Brain microvascular endothelial cell (primary cell): ENCODE measurements around the gene KCNT1.

ENCODE experiments used
- DNase-seq: peaks from one replicate; pipeline ENCODE4 v3.0.0-alpha.2; 2020
- H3K27ac ChIP-seq: fragments of 250-450 bp; sonication (Bioruptor Pico); 2 replicates; pipeline ENCODE4 v1.5.1; 2020; ENCODE audit warnings: mild to moderate bottlenecking, moderate library complexity
- H3K27me3 ChIP-seq: fragments of 250-450 bp; sonication (Bioruptor Pico); replicated peaks from 2 replicates; pipeline ENCODE4 v1.5.1; 2020; ENCODE audit warnings: mild to moderate bottlenecking
- H3K36me3 ChIP-seq: fragments of 250-450 bp; sonication (Bioruptor Pico); replicated peaks from 2 replicates; pipeline ENCODE4 v1.5.1; 2020; ENCODE audit warnings: mild to moderate bottlenecking
- H3K4me3 ChIP-seq: 2 replicates; pipeline ENCODE4 v1.5.1; 2011; ENCODE audit warnings: low read depth, mild to moderate bottlenecking, control low read depth, low read length, moderate library complexity
- in situ Hi-C: cut with HindIII; loops from 2 replicates; pipeline ENCODE4 v1.10.0; 2017; ENCODE audit warnings: low sequenced_read_pairs, low pct_ligation_motif_present
- TF ChIP-seq, protein P1 (sequence below): IDR thresholded peaks from 2 replicates; pipeline ENCODE4 v1.5.1; 2011; ENCODE audit warnings: low read depth, mild to moderate bottlenecking, moderate library complexity, low read length, control low read depth, inconsistent platforms; ENCODE audit errors: missing control alignments

KCNT1 gene

DNA sequence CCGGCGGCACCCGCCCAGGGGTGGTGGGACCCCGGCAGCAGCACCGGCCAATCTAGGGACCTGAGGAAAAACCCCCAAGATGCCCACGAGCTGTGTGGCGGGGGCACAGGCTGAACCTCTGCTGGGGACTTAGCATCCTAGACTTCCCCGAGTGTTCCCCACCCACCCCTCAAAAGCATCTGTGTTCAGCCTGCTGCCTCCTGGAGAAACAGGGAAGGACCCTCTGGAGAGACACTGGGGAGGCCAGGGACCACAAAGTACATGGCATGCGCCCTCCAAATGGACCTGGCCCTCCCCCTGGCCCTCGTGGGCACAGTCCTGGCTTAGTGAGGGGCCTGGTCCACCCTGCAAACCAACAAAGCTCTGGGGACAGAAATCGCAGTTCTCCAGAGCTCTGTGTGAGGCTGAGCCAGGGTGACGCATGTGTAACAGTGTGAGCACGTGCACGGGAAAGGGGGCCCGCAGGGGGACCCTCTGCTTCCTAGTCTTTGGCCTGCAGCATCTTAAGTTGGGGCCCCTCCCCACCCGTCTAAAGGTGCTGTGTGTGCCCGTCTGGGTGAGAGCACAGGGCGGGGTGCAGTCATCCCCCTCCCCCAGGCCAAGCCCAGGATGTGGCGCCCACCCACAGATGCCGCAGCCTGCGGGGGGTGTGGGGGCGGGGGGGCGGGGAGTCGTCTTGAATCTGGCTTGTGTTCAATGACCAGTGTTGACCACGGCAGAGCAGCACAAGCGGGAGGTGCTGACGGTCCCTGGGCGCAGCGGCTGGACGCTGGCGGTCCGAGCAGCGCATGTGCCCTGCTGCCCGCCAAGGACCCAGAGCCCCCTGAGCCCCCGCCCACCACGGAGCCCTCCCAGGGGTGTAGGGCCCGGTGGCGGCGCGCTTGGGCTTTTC lies 672 bp upstream of the KCNT1 start:
- Histone ChIP-seq H3K36me3 (no peaks in the 10 kb centered on the region), H3K27ac (no peak overlapping the region), H3K27me3 (peaks cover 3% of the 10 kb centered on the region), H3K4me3 (peak overlapping the region; percentile 9)
- TF ChIP-seq, protein P1, sequence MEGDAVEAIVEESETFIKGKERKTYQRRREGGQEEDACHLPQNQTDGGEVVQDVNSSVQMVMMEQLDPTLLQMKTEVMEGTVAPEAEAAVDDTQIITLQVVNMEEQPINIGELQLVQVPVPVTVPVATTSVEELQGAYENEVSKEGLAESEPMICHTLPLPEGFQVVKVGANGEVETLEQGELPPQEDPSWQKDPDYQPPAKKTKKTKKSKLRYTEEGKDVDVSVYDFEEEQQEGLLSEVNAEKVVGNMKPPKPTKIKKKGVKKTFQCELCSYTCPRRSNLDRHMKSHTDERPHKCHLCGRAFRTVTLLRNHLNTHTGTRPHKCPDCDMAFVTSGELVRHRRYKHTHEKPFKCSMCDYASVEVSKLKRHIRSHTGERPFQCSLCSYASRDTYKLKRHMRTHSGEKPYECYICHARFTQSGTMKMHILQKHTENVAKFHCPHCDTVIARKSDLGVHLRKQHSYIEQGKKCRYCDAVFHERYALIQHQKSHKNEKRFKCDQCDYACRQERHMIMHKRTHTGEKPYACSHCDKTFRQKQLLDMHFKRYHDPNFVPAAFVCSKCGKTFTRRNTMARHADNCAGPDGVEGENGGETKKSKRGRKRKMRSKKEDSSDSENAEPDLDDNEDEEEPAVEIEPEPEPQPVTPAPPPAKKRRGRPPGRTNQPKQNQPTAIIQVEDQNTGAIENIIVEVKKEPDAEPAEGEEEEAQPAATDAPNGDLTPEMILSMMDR = no peak
- in situ Hi-C loops = no loop called here
- DNase-seq = no peak

DNA sequence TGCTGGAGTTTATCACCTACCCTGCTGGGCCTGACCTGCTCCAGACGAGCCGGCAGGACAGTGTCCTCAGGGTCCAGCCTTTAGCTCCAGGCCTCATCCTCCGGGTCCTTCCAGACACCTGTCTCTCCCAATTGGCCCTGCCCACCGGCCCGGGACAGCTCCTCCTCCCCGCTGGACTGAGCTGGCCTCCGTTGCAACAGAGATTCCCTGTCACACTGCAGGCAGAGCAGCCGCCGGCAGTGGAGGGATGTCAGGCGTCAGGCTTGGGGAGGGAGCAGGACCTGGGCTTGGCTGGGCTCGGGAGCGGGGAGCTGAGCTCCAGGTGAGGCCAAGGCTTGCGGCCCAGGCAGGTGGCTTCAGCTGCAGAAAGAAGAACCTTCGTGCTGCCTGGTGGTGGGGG lies 1.7 kb downstream of the KCNT1 start:
- peaks cover 3% of the 10 kb centered on the region for H3K27me3 ChIP-seq
- DNase-seq = no peak
- no peak overlapping the region for H3K27ac ChIP-seq
- no peak overlapping the region for H3K4me3 ChIP-seq
- in situ Hi-C loops = no loop called here
- TF ChIP-seq, protein P1 = no peak
- H3K36me3 ChIP-seq = no peaks in the 10 kb centered on the region

DNA sequence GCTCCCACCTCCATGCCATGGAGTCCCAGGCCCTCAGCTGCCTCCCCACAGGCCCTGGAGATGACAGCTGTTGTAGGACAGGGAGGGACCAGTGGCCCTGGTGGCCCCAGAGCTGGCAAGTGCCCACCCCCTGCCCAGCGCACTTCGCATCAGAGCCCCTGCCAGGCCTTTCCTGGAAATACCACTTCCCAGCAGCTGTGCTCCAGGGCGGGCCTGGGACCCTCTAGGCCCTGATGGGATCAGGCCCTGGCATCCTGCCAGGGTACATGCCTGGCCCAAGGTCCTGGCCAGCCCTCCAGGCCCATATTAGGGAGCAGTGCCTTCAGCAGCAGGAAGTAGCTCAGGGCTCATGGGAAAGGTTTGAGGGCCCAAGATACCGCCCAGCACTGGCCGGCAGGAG lies 2.5 kb downstream of the KCNT1 start:
- Histone ChIP-seq H3K36me3 (no peaks in the 10 kb centered on the region), H3K27me3 (peaks cover 3% of the 10 kb centered on the region), H3K4me3 (no peak overlapping the region), H3K27ac (no peak overlapping the region)
- no peak for DNase-seq
- in situ Hi-C loops = no loop called here
- TF ChIP-seq, protein P1 = no peak

DNA sequence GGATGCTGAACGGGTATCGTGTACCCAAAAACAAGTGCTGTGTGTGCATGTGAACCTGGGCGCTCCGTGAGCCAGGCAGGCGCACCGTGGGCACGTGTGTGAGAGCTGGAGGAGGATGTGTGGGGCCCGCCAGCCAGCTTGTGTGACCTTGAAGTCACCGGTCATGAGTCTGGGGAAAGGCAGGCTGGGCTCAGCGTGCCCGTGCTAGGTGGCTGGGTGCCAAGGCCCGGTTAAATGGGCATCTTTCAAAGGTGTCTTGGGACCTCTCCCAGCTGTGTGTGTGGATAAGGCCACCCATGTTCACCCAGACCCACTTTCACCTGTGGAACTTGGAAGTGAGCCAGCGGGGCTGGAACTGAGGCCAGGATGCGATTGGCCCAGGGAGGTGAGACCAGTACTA lies 3.4 kb downstream of the KCNT1 start:
- Histone ChIP-seq H3K27ac (no peak overlapping the region), H3K36me3 (no peaks in the 10 kb centered on the region), H3K27me3 (peaks cover 3% of the 10 kb centered on the region), H3K4me3 (no peak overlapping the region)
- no peak for DNase-seq
- in situ Hi-C loops = no loop called here
- TF ChIP-seq, protein P1 = no peak

DNA sequence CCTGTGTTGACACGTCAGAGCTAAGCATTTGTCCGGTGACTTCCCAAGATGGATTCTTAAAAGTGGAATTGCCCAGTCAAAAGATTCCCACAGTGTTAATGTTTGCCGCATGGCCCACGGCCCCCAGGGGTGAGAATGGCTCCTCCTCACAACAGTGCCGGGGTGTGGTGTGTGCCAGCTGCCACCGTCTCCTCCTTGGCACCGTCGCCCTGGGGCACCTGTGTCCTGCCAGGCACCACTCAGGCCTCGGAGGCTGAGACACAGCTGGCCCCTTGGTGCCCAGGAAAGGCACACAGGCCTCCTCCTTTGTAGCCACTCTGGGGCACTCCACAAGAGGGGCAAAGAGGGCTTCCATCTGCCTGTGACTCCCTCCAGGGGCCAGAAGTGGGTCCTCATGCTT lies 4.3 kb downstream of the KCNT1 start:
- in situ Hi-C loops = no loop called here
- Histone ChIP-seq H3K27ac (no peak overlapping the region), H3K27me3 (peaks cover 3% of the 10 kb centered on the region), H3K4me3 (no peak overlapping the region), H3K36me3 (no peaks in the 10 kb centered on the region)
- DNase-seq = no peak
- TF ChIP-seq, protein P1 = no peak
